GM23338 (cell line): ENCODE results near the gene CACNG1. TPM values are rescaled to one million over a fixed set of nuclear protein-coding genes. Genes with fewer than 3 reads are reported as not detected.

Experiments
- CREB1 ChIP-seq: fragments of 250-450 bp; sonication (Bioruptor Pico); IDR thresholded peaks from 2 replicates; pipeline ENCODE4 v1.5.0; 2020; ENCODE audit warnings: low read depth, mild to moderate bottlenecking, moderate library complexity
- EZH2phosphoT487 ChIP-seq: fragments of 200-600 bp; sonication (generic); IDR thresholded peaks from one replicate; pipeline ENCODE4 v1.8.1; 2018; ENCODE audit warnings: antibody characterized with exemption; ENCODE audit not compliant: unreplicated experiment
- JUNB ChIP-seq: IDR thresholded peaks from one replicate; pipeline ENCODE4 v1.6.1; 2016; ENCODE audit warnings: antibody characterized with exemption; ENCODE audit not compliant: unreplicated experiment
- NANOG ChIP-seq: IDR thresholded peaks from 2 replicates; pipeline ENCODE4 v1.6.1; 2016; ENCODE audit warnings: antibody characterized with exemption, borderline replicate concordance
- POLR2AphosphoS5 ChIP-seq: IDR thresholded peaks from 2 replicates; pipeline ENCODE4 v1.6.1; 2016; ENCODE audit warnings: antibody characterized with exemption, low read depth
- STAT1 ChIP-seq: IDR thresholded peaks from one replicate; pipeline ENCODE4 v1.6.1; 2016; ENCODE audit warnings: antibody characterized with exemption; ENCODE audit not compliant: unreplicated experiment
- polyA plus RNA-seq: library from polyadenylated mRNA; unstranded; fragments of >200 nt; fragmentation: Nextera tagmentation; extraction: Ambion mirVana; gene quantifications from 2 replicates; pipeline ENCODE4 v1.2.1, GENCODE V29; 2016
- total RNA-seq: library from RNA; depleted of rRNA; stranded (reverse); fragments of >200 nt; shearing (Covaris generic); gene quantifications from 2 replicates; pipeline ENCODE4 v1.2.3, GENCODE V29; 2014
- TF ChIP-seq, protein P1 (sequence below): fragments of 250-450 bp; sonication (Bioruptor Pico); IDR thresholded peaks from 2 replicates; pipeline ENCODE4 v1.5.0; 2020; ENCODE audit warnings: mild to moderate bottlenecking, moderate library complexity
- TF ChIP-seq, protein P2 (sequence below), 2 experiments: fragments of 200-600 bp in 1 of 2; sonication (generic) in 1 of 2; conservative IDR thresholded peaks; 2 replicates each; pipeline versions ENCODE4 v1.5.1 to v1.6.1; 2016 to 2017; ENCODE audit warnings: antibody characterized with exemption in 2 of 2, low read depth in 2 of 2, mild to moderate bottlenecking in 2 of 2, moderate library complexity in 1 of 2
- TF ChIP-seq, protein P3 (sequence below): IDR thresholded peaks from 2 replicates; pipeline ENCODE4 v1.6.1; 2016; ENCODE audit warnings: antibody characterized with exemption

Gene CACNG1
- total and polyA plus RNA-seq, 2 experiments from 2014 or later, result not detected

DNA sequence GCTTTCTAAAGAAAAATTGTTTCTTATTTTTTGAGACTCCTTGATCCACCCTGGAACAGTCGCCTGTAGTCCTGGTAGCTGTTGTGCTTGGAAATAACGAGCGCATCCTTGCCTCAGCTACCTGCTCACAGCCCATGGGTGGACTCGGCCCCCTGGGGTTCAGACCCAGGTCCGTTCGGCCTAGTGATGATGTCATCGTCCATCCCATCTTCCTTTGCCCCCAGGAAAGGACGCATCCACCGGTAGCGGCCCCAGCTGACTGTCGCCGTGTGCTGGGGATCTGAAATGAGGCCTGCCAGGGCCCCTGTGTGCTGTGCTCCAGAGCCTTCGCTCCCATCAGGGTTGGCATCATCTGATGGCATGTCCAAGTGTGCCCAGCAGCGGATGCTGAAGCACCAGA, 12.0 kb upstream of the CACNG1 start (continued):
- TF ChIP-seq, protein P1, sequence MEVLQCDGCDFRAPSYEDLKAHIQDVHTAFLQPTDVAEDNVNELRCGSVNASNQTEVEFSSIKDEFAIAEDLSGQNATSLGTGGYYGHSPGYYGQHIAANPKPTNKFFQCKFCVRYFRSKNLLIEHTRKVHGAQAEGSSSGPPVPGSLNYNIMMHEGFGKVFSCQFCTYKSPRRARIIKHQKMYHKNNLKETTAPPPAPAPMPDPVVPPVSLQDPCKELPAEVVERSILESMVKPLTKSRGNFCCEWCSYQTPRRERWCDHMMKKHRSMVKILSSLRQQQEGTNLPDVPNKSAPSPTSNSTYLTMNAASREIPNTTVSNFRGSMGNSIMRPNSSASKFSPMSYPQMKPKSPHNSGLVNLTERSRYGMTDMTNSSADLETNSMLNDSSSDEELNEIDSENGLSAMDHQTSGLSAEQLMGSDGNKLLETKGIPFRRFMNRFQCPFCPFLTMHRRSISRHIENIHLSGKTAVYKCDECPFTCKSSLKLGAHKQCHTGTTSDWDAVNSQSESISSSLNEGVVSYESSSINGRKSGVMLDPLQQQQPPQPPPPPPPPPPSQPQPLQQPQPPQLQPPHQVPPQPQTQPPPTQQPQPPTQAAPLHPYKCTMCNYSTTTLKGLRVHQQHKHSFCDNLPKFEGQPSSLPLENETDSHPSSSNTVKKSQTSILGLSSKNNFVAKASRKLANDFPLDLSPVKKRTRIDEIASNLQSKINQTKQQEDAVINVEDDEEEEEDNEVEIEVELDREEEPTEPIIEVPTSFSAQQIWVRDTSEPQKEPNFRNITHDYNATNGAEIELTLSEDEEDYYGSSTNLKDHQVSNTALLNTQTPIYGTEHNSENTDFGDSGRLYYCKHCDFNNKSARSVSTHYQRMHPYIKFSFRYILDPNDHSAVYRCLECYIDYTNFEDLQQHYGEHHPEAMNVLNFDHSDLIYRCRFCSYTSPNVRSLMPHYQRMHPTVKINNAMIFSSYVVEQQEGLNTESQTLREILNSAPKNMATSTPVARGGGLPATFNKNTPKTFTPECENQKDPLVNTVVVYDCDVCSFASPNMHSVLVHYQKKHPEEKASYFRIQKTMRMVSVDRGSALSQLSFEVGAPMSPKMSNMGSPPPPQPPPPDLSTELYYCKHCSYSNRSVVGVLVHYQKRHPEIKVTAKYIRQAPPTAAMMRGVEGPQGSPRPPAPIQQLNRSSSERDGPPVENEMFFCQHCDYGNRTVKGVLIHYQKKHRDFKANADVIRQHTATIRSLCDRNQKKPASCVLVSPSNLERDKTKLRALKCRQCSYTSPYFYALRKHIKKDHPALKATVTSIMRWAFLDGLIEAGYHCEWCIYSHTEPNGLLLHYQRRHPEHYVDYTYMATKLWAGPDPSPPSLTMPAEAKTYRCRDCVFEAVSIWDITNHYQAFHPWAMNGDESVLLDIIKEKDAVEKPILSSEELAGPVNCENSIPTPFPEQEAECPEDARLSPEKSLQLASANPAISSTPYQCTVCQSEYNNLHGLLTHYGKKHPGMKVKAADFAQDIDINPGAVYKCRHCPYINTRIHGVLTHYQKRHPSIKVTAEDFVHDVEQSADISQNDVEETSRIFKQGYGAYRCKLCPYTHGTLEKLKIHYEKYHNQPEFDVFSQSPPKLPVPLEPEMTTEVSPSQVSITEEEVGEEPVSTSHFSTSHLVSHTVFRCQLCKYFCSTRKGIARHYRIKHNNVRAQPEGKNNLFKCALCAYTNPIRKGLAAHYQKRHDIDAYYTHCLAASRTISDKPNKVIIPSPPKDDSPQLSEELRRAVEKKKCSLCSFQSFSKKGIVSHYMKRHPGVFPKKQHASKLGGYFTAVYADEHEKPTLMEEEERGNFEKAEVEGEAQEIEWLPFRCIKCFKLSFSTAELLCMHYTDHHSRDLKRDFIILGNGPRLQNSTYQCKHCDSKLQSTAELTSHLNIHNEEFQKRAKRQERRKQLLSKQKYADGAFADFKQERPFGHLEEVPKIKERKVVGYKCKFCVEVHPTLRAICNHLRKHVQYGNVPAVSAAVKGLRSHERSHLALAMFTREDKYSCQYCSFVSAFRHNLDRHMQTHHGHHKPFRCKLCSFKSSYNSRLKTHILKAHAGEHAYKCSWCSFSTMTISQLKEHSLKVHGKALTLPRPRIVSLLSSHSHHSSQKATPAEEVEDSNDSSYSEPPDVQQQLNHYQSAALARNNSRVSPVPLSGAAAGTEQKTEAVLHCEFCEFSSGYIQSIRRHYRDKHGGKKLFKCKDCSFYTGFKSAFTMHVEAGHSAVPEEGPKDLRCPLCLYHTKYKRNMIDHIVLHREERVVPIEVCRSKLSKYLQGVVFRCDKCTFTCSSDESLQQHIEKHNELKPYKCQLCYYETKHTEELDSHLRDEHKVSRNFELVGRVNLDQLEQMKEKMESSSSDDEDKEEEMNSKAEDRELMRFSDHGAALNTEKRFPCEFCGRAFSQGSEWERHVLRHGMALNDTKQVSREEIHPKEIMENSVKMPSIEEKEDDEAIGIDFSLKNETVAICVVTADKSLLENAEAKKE (CRISPR knock-in tag), result no peak
- TF ChIP-seq EZH2phosphoT487 (no peak), NANOG (no peak), STAT1 (no peak), CREB1 (no peak), JUNB (no peak), POLR2AphosphoS5 (no peak)
- TF ChIP-seq, protein P2, sequence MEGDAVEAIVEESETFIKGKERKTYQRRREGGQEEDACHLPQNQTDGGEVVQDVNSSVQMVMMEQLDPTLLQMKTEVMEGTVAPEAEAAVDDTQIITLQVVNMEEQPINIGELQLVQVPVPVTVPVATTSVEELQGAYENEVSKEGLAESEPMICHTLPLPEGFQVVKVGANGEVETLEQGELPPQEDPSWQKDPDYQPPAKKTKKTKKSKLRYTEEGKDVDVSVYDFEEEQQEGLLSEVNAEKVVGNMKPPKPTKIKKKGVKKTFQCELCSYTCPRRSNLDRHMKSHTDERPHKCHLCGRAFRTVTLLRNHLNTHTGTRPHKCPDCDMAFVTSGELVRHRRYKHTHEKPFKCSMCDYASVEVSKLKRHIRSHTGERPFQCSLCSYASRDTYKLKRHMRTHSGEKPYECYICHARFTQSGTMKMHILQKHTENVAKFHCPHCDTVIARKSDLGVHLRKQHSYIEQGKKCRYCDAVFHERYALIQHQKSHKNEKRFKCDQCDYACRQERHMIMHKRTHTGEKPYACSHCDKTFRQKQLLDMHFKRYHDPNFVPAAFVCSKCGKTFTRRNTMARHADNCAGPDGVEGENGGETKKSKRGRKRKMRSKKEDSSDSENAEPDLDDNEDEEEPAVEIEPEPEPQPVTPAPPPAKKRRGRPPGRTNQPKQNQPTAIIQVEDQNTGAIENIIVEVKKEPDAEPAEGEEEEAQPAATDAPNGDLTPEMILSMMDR (conservative IDR thresholded peaks at IDR 0.05; ENCODE audit: low read depth in 2 of 2), result no peak
- TF ChIP-seq, protein P3, sequence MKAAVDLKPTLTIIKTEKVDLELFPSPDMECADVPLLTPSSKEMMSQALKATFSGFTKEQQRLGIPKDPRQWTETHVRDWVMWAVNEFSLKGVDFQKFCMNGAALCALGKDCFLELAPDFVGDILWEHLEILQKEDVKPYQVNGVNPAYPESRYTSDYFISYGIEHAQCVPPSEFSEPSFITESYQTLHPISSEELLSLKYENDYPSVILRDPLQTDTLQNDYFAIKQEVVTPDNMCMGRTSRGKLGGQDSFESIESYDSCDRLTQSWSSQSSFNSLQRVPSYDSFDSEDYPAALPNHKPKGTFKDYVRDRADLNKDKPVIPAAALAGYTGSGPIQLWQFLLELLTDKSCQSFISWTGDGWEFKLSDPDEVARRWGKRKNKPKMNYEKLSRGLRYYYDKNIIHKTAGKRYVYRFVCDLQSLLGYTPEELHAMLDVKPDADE, result no peak
